ENCODE results near the gene THAP11.

The THAP11 gene

DNA sequence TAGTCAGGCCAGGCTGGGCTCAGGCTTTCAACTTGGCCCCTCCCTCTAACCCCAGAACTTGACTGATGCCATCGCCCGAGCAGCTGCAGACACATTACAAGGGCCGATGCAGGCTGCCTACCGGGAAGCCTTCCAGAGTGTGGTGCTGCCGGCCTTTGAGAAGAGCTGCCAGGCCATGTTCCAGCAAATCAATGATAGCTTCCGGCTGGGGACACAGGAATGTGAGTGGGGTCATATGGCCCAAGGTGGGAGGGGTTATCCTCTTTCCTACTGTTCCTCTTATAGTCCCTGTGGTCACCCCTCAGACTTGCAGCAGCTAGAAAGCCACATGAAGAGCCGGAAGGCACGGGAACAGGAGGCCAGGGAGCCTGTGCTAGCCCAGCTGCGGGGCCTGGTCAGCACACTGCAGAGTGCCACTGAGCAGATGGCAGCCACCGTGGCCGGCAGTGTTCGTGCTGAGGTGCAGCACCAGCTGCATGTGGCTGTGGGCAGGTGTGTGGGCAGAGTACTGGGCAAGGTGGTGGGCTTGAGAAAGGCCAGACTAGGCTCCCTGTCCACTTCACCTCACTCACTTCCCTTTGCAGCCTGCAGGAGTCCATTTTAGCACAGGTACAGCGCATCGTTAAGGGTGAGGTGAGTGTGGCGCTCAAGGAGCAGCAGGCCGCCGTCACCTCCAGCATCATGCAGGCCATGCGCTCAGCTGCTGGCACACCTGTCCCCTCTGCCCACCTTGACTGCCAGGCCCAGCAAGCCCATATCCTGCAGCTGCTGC lies 40.4 kb downstream of the THAP11 start:
- no peak overlapping the region for H3K4me2 ChIP-seq (ENCODE audit: low read depth, low read length)
- DNase-seq = no peak
- H3K27ac ChIP-seq (ENCODE audit: low read length) = no peak overlapping the region
- no peak overlapping the region for H3K9ac ChIP-seq (ENCODE audit: low read length)
- H2AFZ ChIP-seq (ENCODE audit: low read length) = no peak overlapping the region
- no peaks in the 10 kb centered on the region for H3F3A ChIP-seq (ENCODE audit: insufficient read depth, low read length)
- no peaks in the 10 kb centered on the region for H3K9me3 ChIP-seq (replicated peaks; ENCODE audit: insufficient read depth, low read length)
- no peaks in the 10 kb centered on the region; the same call in none of the 2 replicates for H3K36me3 ChIP-seq (replicated peaks; ENCODE audit: insufficient read depth, low read length)
- H3K4me3 ChIP-seq (ENCODE audit: low read length) = no peak overlapping the region
- H4K20me1 ChIP-seq (ENCODE audit: insufficient read depth, low read length) = no peaks in the 10 kb centered on the region
- no peaks in the 10 kb centered on the region for H3K27me3 ChIP-seq (replicated peaks; ENCODE audit: insufficient read depth, low read length)
- H3K9me2 ChIP-seq (replicated peaks; ENCODE audit: insufficient read depth, low read length) = no peaks in the 10 kb centered on the region
- no peaks in the 10 kb centered on the region for H3K4me1 ChIP-seq (ENCODE audit: low read length)
- no peaks in the 10 kb centered on the region for H3K79me2 ChIP-seq (ENCODE audit: low read length)
- no peak for TF ChIP-seq EZH2phosphoT487 (IDR thresholded peaks at IDR 0.05; ENCODE audit: low read length)
- TF ChIP-seq, protein P1, sequence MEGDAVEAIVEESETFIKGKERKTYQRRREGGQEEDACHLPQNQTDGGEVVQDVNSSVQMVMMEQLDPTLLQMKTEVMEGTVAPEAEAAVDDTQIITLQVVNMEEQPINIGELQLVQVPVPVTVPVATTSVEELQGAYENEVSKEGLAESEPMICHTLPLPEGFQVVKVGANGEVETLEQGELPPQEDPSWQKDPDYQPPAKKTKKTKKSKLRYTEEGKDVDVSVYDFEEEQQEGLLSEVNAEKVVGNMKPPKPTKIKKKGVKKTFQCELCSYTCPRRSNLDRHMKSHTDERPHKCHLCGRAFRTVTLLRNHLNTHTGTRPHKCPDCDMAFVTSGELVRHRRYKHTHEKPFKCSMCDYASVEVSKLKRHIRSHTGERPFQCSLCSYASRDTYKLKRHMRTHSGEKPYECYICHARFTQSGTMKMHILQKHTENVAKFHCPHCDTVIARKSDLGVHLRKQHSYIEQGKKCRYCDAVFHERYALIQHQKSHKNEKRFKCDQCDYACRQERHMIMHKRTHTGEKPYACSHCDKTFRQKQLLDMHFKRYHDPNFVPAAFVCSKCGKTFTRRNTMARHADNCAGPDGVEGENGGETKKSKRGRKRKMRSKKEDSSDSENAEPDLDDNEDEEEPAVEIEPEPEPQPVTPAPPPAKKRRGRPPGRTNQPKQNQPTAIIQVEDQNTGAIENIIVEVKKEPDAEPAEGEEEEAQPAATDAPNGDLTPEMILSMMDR (IDR thresholded peaks at IDR 0.05; ENCODE audit: low read length) = no peak
- TF ChIP-seq EZH2 (optimal IDR thresholded peaks at IDR 0.05; ENCODE audit: low read depth, low read length) = no peak

DNA sequence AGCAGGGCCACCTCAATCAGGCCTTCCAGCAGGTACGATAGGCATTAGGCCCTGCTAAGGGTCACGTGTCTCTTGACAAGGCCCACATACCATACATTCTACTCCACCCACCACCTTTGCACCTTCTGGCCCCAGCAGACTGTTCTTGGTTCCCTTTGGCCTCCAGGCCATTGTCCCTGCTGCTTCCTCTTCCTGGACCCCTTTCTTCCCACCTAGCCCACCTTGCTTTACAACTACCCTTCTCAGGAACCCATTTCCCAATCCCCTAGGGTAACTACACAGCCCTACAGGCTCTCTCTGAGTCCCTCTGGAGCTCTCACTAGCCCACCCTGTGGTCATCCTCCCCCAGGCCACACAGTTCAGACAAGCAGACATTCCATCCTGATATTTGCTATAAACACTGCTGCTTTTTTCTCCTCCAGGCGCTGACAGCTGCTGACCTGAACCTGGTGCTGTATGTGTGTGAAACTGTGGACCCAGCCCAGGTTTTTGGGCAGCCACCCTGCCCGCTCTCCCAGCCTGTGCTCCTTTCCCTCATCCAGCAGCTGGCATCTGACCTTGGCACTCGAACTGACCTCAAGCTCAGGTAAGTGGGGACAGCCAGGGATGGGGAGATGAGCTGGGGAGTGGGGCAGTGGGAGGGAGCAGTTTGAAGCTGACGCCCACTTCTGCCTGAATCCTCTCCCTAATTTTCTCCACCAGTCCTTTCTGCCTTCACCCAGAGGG lies 41.2 kb downstream of the THAP11 start:
- Histone ChIP-seq H4K20me1 (ENCODE audit: insufficient read depth, low read length) (no peaks in the 10 kb centered on the region), H3K4me2 (ENCODE audit: low read depth, low read length) (no peak overlapping the region), H3K4me1 (ENCODE audit: low read length) (no peaks in the 10 kb centered on the region), H3F3A (ENCODE audit: insufficient read depth, low read length) (no peaks in the 10 kb centered on the region), H3K9ac (ENCODE audit: low read length) (no peak overlapping the region), H3K9me2 (replicated peaks; ENCODE audit: insufficient read depth, low read length) (no peaks in the 10 kb centered on the region), H3K79me2 (ENCODE audit: low read length) (no peaks in the 10 kb centered on the region), H3K4me3 (ENCODE audit: low read length) (no peak overlapping the region), H3K27me3 (replicated peaks; ENCODE audit: insufficient read depth, low read length) (no peaks in the 10 kb centered on the region), H3K9me3 (replicated peaks; ENCODE audit: insufficient read depth, low read length) (no peaks in the 10 kb centered on the region), H3K27ac (ENCODE audit: low read length) (no peak overlapping the region), H2AFZ (ENCODE audit: low read length) (no peak overlapping the region), H3K36me3 (replicated peaks; ENCODE audit: insufficient read depth, low read length) (no peaks in the 10 kb centered on the region; the same call in none of the 2 replicates)
- DNase-seq = no peak
- no peak for TF ChIP-seq EZH2phosphoT487 (IDR thresholded peaks at IDR 0.05; ENCODE audit: low read length)
- no peak for TF ChIP-seq EZH2 (optimal IDR thresholded peaks at IDR 0.05; ENCODE audit: low read depth, low read length)
- TF ChIP-seq, protein P1 (IDR thresholded peaks at IDR 0.05; ENCODE audit: low read length) = no peak

DNA sequence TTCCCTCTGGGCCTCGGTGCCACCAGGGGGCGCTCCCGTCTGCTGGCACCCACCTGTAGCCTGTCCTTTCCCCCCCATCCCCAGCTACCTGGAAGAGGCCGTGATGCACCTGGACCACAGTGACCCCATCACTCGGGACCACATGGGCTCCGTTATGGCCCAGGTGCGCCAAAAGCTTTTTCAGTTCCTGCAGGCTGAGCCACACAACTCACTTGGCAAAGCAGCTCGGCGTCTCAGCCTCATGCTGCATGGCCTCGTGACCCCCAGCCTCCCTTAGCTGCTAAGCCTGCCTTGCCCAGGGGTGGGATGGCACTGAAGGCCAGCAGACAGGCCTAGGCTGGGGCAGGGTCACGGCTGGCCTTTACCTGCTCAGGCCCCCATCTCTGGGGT lies 41.7 kb downstream of the THAP11 start:
- H3K9ac ChIP-seq (ENCODE audit: low read length) = no peak overlapping the region

More for the DNA sequence above, 41.7 kb downstream of the THAP11 start:
- Histone ChIP-seq H3K36me3 (replicated peaks; ENCODE audit: insufficient read depth, low read length) (no peaks in the 10 kb centered on the region; the same call in 1 of the 2 replicates), H3K4me2 (ENCODE audit: low read depth, low read length) (no peak overlapping the region), H3K27me3 (replicated peaks; ENCODE audit: insufficient read depth, low read length) (no peaks in the 10 kb centered on the region), H3K27ac (ENCODE audit: low read length) (no peak overlapping the region), H2AFZ (ENCODE audit: low read length) (no peak overlapping the region), H4K20me1 (ENCODE audit: insufficient read depth, low read length) (no peaks in the 10 kb centered on the region), H3F3A (ENCODE audit: insufficient read depth, low read length) (no peaks in the 10 kb centered on the region), H3K4me3 (ENCODE audit: low read length) (no peak overlapping the region), H3K9me2 (replicated peaks; ENCODE audit: insufficient read depth, low read length) (no peaks in the 10 kb centered on the region), H3K9me3 (replicated peaks; ENCODE audit: insufficient read depth, low read length) (no peaks in the 10 kb centered on the region), H3K4me1 (ENCODE audit: low read length) (no peaks in the 10 kb centered on the region), H3K79me2 (ENCODE audit: low read length) (no peaks in the 10 kb centered on the region)
- DNase-seq = peak; percentile 43
- TF ChIP-seq, protein P1 (IDR thresholded peaks at IDR 0.05; ENCODE audit: low read length) = peak; percentile 87
- TF ChIP-seq EZH2phosphoT487 (IDR thresholded peaks at IDR 0.05; ENCODE audit: low read length) = no peak

All from MM.1S (cell line).